GM19452 (cell line): ENCODE data around the gene PADI2.

Experiments
- ATAC-seq: cut with Tn5 transposase; IDR thresholded peaks from one replicate; pipeline ENCODE4 v1.9.1; 2021; ENCODE audit not compliant: unreplicated experiment

The PADI2 gene

DNA sequence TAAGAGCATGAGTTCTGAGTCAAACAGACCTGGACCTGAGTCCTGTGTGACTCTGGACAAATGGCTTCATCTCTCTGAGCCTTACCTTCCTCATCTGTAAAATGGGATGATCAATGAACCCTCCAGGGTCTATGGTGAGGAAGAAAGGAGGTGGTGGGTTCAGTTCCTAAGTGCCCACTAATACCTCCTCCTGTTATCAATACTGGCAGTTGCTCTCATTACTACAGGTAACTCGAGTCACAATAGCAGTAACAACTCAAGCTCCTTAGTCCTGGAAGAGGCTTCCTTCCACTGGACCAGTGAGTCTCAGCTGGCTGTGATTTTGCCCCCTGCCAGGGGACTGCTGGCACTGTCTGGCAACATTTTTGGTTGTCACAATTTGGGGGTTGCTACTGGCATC is 2.6 kb downstream of the PADI2 start:
- no peak for ATAC-seq

DNA sequence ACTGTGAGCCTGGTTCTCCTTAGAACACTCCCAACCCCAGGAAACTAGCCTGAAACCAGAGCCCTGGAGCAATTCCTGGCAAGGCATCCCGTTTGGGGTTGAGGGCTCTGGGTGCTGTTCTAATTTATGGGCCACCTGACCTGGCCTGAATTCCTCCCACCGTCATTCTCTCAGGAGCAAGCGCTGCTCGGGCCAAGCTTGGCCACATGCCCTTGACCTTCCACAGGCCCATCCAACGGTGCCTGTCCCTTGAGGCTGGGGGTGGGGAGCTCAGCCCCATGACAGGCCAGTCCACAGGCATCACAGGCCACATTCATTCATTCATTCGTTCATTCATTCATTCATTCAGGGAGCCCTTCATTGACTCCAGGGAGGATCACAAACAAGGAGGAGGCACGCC is 5.3 kb downstream of the PADI2 start:
- ATAC-seq = no peak

DNA sequence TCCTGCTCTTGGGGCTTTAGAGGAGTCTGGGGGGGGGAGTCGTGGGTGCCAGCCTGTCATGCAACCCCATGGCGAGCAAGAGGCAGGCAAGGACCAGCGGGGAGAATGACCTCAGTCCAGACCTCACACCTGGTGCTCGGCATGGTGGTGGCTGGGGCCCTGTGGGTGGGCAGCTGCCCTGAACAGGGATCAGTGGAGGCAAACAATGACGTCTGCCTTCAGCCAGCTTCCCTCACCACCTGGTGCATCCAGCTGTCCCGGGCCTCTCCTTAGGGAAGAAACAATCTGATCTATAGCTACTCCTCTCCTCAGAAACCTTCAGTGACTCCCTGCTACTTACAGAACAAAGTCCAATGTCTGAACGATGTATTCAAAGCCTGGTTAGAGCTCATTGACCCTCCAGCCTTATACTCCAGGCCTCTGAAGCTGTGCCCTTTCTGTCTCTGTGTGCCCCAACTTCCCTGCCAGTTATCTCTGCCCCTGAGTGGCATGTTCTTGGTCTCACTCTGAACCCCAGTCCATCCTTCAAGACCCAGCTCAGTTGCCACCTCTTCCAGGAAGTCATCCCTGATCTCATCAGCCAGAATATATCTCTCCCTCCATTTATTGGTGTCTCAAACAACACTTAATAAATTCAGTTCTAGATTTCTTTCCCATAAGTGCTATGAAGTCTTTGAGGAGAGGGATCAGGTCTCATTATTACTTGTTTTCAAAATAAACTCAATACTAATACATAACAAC is 6.6 kb downstream of the PADI2 start:
- no peak for ATAC-seq

- no peak for ATAC-seq
Measured at GRCh38 chr1:17112076-17112475, 7.2 kb downstream of the PADI2 start.

DNA sequence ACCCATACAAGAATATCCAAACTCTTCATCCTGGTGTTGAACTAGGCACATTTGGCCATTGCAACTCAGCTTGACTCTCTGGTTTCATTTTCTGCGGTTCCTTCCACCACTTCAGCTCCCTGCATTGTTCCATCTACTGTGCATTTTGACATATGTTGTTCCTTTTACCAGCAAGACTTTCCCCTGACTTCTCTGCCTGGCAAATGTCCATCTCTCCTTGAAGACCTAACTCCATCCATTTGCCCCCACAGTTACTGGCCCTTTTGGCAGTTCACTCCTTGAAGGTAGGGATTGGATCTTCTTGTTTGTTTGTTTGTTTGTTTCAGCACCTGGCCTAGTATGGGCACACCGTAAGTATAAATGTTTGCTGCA is 8.7 kb downstream of the PADI2 start:
- no peak for ATAC-seq

DNA sequence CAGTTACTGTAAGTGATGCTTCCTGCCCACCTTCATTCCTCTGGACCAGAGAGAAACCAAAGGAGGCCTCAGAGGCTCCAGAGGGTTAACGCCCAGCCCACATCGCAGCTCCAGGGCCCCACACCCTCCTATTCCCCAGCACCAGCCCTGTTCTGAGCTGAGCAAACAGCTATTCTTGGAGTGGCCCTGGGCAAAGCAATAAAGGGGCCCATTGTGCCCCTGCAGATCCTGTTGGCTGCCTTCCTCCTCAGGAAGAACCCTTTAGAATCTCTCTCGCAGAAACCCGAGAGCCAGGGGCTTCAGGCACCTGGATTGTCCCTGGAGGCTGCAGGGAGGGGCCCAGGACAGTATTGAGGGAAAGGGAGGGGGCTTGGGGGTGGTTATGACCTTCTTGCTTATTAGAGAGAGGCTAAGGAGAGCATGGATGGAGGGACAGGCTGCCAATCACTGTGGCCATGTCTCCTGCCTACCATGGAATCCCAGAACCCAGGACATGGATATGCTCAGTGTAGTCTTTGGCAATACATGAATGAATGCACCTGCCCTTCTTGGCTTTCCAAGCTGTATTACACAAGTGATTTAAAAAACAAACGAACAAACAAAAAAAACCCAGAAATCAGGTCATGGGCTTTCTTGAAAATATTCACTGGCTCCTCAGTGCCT is 9.2 kb downstream of the PADI2 start:
- ATAC-seq = no peak

GRCh38 chr1:17108786-17109185 is 10.5 kb downstream of the PADI2 start:
- no peak for ATAC-seq

DNA sequence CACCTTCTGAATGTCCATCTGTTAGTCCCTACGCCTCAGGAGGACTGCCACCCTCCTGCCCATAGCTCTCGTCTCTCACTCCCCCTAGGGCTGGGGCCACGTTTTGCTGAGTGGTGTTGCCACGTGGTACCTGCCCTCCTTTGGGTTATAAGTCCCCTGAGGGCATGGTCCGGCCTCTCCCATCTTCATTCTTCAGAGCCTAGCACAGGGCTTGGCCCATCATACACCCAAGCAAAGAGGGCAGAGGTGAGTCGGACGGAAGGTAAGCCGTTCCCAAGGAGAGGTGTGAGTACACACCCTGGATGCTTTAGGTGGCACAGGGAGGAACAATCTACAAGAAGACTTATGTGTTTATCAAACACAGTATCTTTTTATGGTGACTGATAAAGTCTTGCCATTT is 10.9 kb downstream of the PADI2 start:
- ATAC-seq = no peak

GRCh38 chr1:17104782-17105181 is 14.5 kb downstream of the PADI2 start:
- ATAC-seq = no peak

GRCh38 chr1:17102232-17102631 is 17.0 kb downstream of the PADI2 start:
- no peak for ATAC-seq

DNA sequence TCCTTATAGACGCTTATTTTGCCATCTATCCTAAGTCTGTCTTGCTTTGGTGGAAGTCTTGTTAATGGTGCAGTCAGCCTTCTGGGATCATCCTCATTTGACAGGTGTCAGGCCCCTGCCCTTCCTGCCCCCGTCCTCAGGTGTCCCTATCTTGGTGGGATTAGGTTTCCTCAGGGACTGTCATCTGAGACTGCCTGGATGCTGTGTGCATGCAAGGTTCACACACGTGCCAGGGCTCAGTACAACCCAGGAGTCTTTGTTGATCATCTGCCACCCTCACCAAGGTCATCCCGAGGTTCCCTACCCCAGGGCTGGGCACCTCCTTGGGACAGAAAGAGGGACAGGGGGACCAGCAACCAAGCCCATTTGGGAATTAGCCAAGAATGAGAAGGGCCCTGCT is 18.0 kb downstream of the PADI2 start:
- no peak for ATAC-seq

DNA sequence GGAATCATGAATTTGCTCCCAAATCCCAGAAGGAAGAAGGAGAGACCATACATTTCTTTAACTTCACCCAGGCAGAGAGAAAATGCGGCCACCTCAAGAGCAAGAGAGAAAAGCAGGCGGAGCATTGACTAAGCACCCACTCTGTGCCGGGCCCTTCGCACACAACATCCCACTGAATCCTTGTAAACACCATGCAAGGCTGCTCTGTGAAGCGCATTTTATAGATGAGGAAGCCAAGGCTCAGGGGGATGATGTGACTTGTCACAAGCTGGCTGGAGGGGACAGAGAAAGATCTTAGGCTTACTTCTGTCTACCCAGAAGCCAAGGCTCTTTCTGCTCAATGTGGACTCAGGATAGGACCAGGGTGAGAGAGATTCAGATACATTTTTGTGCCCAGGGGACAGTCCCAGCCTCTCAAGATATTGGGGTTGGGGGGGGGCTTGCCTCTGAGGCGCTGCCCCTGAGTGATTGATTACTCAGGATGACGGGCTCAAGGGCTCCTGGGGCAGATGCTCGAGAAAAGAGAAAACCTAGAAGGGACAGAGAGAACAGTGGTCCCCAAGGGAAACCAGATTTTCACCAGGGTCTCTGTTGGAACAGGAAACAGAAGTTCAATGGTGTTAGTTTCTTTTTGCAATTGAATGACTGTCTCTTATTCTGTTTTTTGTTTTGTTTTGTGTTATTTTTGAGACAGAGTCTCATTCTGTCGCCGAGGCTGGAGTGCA is 19.5 kb downstream of the PADI2 start:
- ATAC-seq = no peak

DNA sequence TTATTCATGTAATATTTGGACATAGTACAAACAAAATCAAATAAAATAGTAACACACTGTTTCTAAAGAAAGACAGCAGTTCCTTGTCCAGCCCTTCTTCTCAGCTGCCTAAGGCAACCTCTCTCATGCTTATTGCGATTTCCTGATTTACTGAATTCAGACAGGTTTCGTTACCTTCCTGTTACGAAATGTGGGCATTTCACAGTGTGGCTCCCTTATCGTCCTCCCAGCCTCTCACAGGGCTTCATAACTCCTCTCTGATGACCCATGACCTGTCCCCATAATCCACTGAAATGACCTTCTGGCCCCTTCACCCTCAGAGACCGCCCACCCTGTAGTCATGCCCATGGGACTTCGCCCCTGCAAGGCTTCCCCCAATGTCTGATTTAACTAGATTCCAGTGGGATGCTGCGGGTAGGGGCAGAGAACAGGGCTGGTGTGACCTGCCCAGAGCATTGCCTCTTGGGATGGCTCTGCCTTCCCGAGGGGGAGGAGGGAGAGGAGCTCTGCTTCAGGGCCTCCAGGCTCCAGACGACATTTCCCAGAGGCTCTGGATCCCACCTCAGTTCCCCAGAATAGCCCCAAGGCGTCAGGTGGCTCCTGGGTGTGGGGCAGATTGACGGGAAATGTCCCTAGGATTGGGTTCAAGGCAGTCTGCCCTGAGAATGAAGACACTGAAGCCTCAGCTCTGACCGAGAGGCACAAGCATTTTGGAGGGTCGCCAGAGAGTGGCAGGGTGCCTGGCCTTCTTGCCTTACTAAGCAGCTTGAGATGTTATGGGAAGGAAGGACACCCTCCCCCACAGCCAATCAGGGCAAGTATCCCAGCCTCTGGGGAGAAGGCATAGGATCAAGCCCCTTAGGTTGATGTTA is 20.6 kb downstream of the PADI2 start:
- no peak for ATAC-seq

GRCh38 chr1:17097787-17098186 is 21.5 kb downstream of the PADI2 start:
- no peak for ATAC-seq

DNA sequence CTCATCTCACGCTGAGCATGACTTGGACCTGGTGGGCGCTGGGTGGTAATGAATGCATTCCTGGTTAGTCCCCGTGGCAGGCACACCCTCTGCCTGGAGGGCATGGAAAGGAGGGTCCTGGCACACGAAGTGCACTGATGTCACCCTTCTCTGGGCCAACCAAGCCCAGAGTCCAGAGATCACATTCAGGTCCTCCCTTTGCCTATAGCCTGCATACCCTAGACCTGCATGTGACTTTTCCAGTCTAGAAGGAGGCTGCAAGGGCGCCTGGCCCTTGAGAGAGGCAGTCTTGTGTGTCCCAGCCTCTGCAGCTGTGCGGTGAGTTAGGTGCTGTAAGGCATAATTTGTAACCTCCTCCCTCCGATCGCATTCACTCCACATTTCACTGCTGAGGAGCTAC is 22.1 kb downstream of the PADI2 start:
- no peak for ATAC-seq

DNA sequence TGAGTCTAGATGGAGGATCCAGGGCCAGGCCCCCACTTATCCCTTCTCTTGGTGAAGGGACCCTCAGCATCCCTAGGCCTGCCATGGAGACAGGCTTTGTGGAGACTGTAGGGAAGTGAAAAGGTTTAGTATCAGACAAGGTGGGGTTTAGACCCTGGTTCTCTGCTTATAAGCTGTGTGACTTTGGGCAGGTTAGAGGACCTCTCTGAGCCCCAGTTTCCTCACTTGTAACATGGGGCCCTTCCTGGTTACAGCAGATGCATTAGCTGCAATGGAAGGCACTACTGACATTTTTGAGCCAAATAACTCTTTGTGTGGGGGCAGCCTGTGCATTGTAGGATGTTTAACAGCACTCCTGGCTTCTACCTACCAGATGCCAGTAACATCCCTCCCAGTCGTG is 22.7 kb downstream of the PADI2 start:
- no peak for ATAC-seq

DNA sequence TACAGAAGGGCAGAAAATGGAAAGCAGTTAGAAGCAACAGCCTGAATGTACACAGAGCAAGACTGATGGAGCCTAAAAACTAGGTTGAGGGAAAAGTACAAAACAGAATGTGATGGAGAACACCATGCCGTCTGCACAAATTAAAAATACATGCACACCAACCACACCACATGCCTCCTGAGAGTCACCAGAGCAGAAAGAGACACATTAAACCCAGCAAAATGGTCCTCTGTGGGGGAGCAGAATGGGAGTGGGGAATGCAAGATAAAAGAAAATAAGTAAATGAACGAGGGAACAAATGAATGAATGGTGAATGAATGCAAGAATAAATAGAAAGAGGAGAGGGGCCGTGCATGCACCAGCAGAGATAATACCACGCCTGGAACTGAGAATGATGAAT is 24.1 kb downstream of the PADI2 start:
- no peak for ATAC-seq

- no peak for ATAC-seq
Measured at GRCh38 chr1:17094664-17095063, 24.6 kb downstream of the PADI2 start.

DNA sequence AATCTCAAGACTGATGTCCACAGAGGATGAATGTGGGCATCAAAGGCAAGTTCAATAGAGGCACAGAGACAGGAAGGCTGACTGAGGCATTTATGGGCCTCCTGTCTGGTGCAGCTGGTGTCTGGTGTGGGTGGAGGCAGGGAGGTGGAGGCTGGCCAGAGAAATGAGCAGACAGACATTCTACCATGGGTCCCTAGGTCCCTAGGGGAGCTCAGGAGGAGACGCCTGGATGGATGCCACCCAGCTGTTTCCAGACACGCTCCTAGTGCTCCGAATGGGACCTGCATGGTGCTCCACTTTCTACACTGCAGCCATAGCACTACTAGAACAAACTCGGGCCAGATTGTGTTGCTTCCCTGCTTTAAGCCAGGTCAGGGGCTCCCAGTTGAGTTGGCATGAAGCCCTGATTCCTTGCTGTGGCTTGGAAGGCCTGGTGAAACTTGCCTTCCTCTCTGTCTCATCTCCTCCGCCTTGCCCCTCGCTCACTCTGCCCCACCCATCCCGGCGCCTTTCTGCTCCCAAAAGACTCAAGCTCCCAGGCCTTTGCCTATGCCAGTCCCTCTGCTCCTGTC is 25.3 kb downstream of the PADI2 start:
- ATAC-seq = no peak

DNA sequence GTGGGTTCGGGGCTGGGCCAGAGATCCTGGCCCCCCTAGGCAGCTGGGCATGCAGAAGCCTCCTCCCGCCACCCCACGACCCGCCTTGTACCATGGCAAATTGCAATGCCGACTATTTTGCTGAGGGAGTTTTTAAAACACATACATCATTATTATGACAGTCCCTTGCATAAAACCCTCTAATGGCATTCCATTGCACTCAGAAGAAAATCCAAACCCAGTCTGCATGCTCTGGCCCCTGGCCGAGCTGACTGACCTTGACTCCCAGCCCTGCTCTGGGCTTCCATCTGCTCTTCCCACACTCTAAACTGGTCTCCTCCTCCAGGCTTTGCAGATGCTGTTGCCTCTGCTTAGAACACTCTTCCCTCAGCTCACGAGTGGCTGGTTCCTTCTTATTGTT is 28.0 kb downstream of the PADI2 start:
- no peak for ATAC-seq

DNA sequence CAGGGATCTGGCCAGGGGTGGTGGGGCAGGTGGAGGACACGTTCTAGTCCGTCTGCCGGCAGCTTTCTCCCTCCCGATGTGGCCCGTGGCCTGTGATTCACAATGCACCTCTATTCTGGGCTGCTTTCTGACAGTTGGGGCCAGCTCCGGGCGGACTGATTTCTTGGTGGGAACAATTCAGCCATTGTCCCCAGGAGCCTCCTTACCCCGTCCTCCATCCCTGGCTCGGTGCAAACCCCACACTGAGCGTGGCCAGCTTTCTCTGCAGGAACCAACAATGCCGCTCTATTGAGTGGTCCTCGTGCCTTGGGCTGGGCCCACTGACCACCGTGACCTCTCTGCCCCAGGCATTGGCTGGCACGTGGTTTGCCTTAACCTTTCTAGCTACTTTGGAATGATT is 29.7 kb downstream of the PADI2 start:
- ATAC-seq = no peak
